Upper lobe of left lung (tissue), 4 donors: ENCODE results near the gene ANKS1A.

Experiments used
- EP300 ChIP-seq, 4 donors: sonication (generic); formaldehyde crosslinking; IDR thresholded peaks; one replicate each; pipeline ENCODE4 v1.5.1; 2017; ENCODE audit warnings: antibody characterized with exemption in 4 of 4, control low read depth in 2 of 4
- POLR2A ChIP-seq, 4 donors: fragments of 450-650 bp; IDR thresholded peaks; one replicate each; pipeline ENCODE4 v1.5.1; 2016 to 2017; ENCODE audit warnings: antibody characterized with exemption in 4 of 4, mild to moderate bottlenecking in 2 of 4
- TF ChIP-seq, protein P1 (sequence below), 6 experiments: fragments of 450-650 bp in 4 of 6; fragments of 200-600 bp in 2 of 6; sonication (generic) in 2 of 6; IDR thresholded peaks; one replicate each; pipeline ENCODE4 v1.5.1; 2016 to 2019; ENCODE audit warnings: antibody characterized with exemption in 6 of 6

DNA sequence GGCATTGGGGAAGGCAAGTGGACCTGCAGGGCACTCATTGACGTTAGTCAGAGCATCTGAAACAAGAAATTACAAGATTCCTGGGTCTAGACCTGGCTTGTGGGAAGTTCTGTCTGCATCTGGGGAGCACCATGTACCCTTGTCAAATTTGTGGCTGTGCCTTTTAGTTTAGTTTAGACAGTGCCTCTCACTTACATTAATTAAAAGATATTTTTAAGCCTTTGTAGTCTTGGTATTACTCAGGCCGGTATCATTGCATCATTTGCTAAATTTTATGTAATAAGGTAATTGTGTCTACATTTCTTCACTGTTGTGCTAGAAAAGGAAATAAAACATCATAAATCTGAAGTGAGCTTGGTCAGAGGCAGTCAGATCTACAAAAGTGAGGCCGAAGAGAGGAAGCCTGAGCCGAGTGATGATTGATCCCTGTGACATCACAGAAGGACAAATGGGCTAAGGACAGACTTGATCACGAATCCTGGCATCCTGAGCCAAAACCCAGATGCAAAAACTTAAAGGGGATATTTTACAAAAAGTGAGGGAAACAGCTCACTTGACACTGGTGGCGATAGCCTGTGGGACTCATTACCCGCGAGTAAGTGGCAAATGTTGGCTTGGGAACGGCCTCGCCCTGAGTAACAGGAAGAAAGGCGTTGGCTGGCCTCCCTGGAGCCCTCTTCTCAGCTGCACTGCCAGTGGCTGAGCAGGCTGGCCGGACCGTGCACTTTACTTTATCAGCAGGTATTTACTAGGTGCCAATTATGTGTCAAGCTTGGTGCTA, 145.5 kb downstream of the ANKS1A start:
- TF ChIP-seq, protein P1, sequence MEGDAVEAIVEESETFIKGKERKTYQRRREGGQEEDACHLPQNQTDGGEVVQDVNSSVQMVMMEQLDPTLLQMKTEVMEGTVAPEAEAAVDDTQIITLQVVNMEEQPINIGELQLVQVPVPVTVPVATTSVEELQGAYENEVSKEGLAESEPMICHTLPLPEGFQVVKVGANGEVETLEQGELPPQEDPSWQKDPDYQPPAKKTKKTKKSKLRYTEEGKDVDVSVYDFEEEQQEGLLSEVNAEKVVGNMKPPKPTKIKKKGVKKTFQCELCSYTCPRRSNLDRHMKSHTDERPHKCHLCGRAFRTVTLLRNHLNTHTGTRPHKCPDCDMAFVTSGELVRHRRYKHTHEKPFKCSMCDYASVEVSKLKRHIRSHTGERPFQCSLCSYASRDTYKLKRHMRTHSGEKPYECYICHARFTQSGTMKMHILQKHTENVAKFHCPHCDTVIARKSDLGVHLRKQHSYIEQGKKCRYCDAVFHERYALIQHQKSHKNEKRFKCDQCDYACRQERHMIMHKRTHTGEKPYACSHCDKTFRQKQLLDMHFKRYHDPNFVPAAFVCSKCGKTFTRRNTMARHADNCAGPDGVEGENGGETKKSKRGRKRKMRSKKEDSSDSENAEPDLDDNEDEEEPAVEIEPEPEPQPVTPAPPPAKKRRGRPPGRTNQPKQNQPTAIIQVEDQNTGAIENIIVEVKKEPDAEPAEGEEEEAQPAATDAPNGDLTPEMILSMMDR (IDR thresholded peaks at IDR 0.05): no peak
- TF ChIP-seq POLR2A (IDR thresholded peaks at IDR 0.05): peak in 1 of 4 donors; percentile 25
- peak in 1 of 4 donors; percentile 2 for TF ChIP-seq EP300 (IDR thresholded peaks at IDR 0.05)
